ENCODE results near the gene POLR2B. TPM values are rescaled to one million over a fixed set of nuclear protein-coding genes. Genes with fewer than 3 reads are reported as not detected.
A peak's percentile ranks its signal among the peaks of the same experiment; 100 is the strongest.

Gene POLR2B
- total and polyA plus RNA-seq, 2 of the 4 experiments (the other 2 are of a cell fraction), result 74.0 to 106 TPM

- intact Hi-C loops (cut with micrococcal nuclease) (loop anchor here (5.0 kb wide), 1 partner anchor 44 kb away; the partner anchor contains the start of gene IGFBP7), dilution Hi-C loops (cut with HindIII; ENCODE audit: low sequenced_read_pairs, unreplicated experiment) (no loop called here), in situ Hi-C loops (cut with MboI; ENCODE audit: low sequenced_read_pairs) (no loop called here)
- H2AK5ac ChIP-seq (ENCODE audit: low read depth, low read length), result 0 out of 2 replicates have a peak overlapping the region, but pooled peaks have one; percentile 25
- H3K79me1 ChIP-seq (ENCODE audit: low read depth in 1 of 2, low read length in 2 of 2), result peaks cover 10 to 73% of the 10 kb centered on the region in 2 experiments; a peak in 3 of 4 replicates
- no peak overlapping the region for H2AK9ac ChIP-seq (replicated peaks; ENCODE audit: low read depth, low read length, poor library complexity)
- peaks cover 9% of the 10 kb centered on the region for H4K20me1 ChIP-seq (ENCODE audit: insufficient read depth, low read length)
- peak overlapping the region; percentile 6 for H2BK5ac ChIP-seq (ENCODE audit: low read depth, low read length, poor library complexity, severe bottlenecking)
- H3K9me3 ChIP-seq (ENCODE audit: control insufficient read depth, insufficient read depth, low read length), result no peaks in the 10 kb centered on the region
- H4K5ac ChIP-seq (ENCODE audit: low read depth, low read length), result no peak overlapping the region; the same call in 1 of the 2 replicates
- H3K27me3 ChIP-seq (ENCODE audit: control insufficient read depth, insufficient read depth, low read length), result no peaks in the 10 kb centered on the region
- peak overlapping the region; percentile 54; the same call in 1 of the 3 replicates for H2BK15ac ChIP-seq (ENCODE audit: low read depth, low read length)
- no peak overlapping the region for H3K4me3 ChIP-seq (ENCODE audit: insufficient read depth, low read depth, low read length)
- peak overlapping the region; percentile 9; the same call in 1 of the 2 replicates for H3K27ac ChIP-seq (ENCODE audit: insufficient read depth, low read length)
- peak overlapping the region; percentile 54; the same call in 1 of the 2 replicates for H4K91ac ChIP-seq (ENCODE audit: insufficient read depth, low read depth, low read length)
- H3K14ac ChIP-seq (replicated peaks; ENCODE audit: low read depth, low read length), result 0 out of 2 replicates have a peak overlapping the region, but pooled peaks have one; percentile 1
- H3K36me3 ChIP-seq (ENCODE audit: control insufficient read depth, insufficient read depth, low read length), result no peaks in the 10 kb centered on the region
- H4K8ac ChIP-seq (ENCODE audit: low read depth in 2 of 2, low read length in 2 of 2), result peak overlapping the region; percentile 9 to 45; a peak in 2 of 4 replicates
- H3K9ac ChIP-seq (ENCODE audit: low read depth, low read length), result no peak overlapping the region
- DNase-seq, result no peak
- H3K18ac ChIP-seq (ENCODE audit: low read depth, low read length), result no peak overlapping the region
- no peak overlapping the region for H2AFZ ChIP-seq (replicated peaks; ENCODE audit: low read length, poor library complexity)
- H3K56ac ChIP-seq (ENCODE audit: extremely low read depth, insufficient read depth, low read length), result no peak overlapping the region
- CTCF ChIA-PET, result interaction anchor here (0.6 kb wide), 2 partner anchors 31 to 110 kb away, joined by 3 read pairs; no protein-coding TSS in a partner anchor
- H3K4me2 ChIP-seq (ENCODE audit: low read depth, low read length), result no peak overlapping the region; the same call in 1 of the 2 replicates
- H3K4ac ChIP-seq (ENCODE audit: low read depth, low read length), result peak overlapping the region; percentile 47
- H2BK20ac ChIP-seq (ENCODE audit: low read depth, low read length), result no peak overlapping the region
- H3K4me1 ChIP-seq (ENCODE audit: control insufficient read depth, insufficient read depth, low read length), result peaks cover 27% of the 10 kb centered on the region
- POLR2A ChIA-PET (ENCODE audit: unreplicated experiment), result no interaction called here
- no CpG with 5 or more reads among the region's 8 CpGs for WGBS, 2 experiments (ENCODE audit: extremely low coverage in 2 of 2, insufficient read length in 1 of 2)
- H2BK120ac ChIP-seq (ENCODE audit: low read depth, low read length), result peak overlapping the region; percentile 78
- H3K9me1 ChIP-seq (ENCODE audit: insufficient read depth, low read length), result peaks cover 17% of the 10 kb centered on the region
- H3K23ac ChIP-seq (ENCODE audit: low read depth, low read length), result peak overlapping the region; percentile 6; the same call in 1 of the 2 replicates
- BruUV-seq (replicated peaks), result no TSS peak
- no peak for TF ChIP-seq POLR2A (IDR thresholded peaks at IDR 0.05; ENCODE audit: low read depth, low read length)
- TF ChIP-seq, protein P1, sequence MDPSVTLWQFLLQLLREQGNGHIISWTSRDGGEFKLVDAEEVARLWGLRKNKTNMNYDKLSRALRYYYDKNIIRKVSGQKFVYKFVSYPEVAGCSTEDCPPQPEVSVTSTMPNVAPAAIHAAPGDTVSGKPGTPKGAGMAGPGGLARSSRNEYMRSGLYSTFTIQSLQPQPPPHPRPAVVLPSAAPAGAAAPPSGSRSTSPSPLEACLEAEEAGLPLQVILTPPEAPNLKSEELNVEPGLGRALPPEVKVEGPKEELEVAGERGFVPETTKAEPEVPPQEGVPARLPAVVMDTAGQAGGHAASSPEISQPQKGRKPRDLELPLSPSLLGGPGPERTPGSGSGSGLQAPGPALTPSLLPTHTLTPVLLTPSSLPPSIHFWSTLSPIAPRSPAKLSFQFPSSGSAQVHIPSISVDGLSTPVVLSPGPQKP (IDR thresholded peaks at IDR 0.05; ENCODE audit: borderline replicate concordance, low read depth, low read length), result no peak
- TF ChIP-seq, protein P2, sequence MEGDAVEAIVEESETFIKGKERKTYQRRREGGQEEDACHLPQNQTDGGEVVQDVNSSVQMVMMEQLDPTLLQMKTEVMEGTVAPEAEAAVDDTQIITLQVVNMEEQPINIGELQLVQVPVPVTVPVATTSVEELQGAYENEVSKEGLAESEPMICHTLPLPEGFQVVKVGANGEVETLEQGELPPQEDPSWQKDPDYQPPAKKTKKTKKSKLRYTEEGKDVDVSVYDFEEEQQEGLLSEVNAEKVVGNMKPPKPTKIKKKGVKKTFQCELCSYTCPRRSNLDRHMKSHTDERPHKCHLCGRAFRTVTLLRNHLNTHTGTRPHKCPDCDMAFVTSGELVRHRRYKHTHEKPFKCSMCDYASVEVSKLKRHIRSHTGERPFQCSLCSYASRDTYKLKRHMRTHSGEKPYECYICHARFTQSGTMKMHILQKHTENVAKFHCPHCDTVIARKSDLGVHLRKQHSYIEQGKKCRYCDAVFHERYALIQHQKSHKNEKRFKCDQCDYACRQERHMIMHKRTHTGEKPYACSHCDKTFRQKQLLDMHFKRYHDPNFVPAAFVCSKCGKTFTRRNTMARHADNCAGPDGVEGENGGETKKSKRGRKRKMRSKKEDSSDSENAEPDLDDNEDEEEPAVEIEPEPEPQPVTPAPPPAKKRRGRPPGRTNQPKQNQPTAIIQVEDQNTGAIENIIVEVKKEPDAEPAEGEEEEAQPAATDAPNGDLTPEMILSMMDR (conservative IDR thresholded peaks at IDR 0.05; ENCODE audit: low read depth, low read length), result no peak
- TF ChIP-seq RCOR1 (IDR thresholded peaks at IDR 0.05; ENCODE audit: insufficient replicate concordance, low read length), result no peak
- TF ChIP-seq, protein P3, sequence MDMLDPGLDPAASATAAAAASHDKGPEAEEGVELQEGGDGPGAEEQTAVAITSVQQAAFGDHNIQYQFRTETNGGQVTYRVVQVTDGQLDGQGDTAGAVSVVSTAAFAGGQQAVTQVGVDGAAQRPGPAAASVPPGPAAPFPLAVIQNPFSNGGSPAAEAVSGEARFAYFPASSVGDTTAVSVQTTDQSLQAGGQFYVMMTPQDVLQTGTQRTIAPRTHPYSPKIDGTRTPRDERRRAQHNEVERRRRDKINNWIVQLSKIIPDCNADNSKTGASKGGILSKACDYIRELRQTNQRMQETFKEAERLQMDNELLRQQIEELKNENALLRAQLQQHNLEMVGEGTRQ (IDR thresholded peaks at IDR 0.05; ENCODE audit: low read depth, low read length), result no peak
- TF ChIP-seq CHD1 (IDR thresholded peaks at IDR 0.05; ENCODE audit: low read depth, low read length), result no peak
- no peak for TF ChIP-seq MXI1 (IDR thresholded peaks at IDR 0.05; ENCODE audit: borderline replicate concordance, low read depth, low read length)
- TF ChIP-seq MAFK (IDR thresholded peaks at IDR 0.05; ENCODE audit: low read depth, low read length), result no peak
- TF ChIP-seq RFX5 (IDR thresholded peaks at IDR 0.05; ENCODE audit: low read depth, low read length), result no peak
- TF ChIP-seq SMC3 (IDR thresholded peaks at IDR 0.05; ENCODE audit: low read depth, low read length), result no peak
- no peak for TF ChIP-seq MAZ (IDR thresholded peaks at IDR 0.05; ENCODE audit: borderline replicate concordance, low read depth, low read length)
- no peak for TF ChIP-seq RAD21 (IDR thresholded peaks at IDR 0.05; ENCODE audit: low read length)
- no peak for TF ChIP-seq NFE2L2 (IDR thresholded peaks at IDR 0.05; ENCODE audit: low read depth, low read length)
- no peak for ATAC-seq (ENCODE audit: low read depth)
These were observed 89.7 kb downstream of the POLR2B start for GRCh38 chr4:57068237-57068981.

Data from IMR-90 (cell line).